Measurements from ENCODE around the gene DHX16.

- TF ChIP-seq POLR2A (IDR thresholded peaks at IDR 0.05; ENCODE audit: low read depth, low read length) (no peak), CTCF (conservative IDR thresholded peaks at IDR 0.05; ENCODE audit: low read depth, low read length) (no peak), MAFK (IDR thresholded peaks at IDR 0.05; ENCODE audit: low read depth, low read length) (no peak), SMC3 (IDR thresholded peaks at IDR 0.05; ENCODE audit: low read depth, low read length) (no peak), CEBPB (IDR thresholded peaks at IDR 0.05; ENCODE audit: low read depth, low read length) (no peak), RCOR1 (IDR thresholded peaks at IDR 0.05; ENCODE audit: insufficient replicate concordance, low read length) (no peak), ELK1 (IDR thresholded peaks at IDR 0.05; ENCODE audit: borderline replicate concordance, low read depth, low read length) (no peak), RFX5 (IDR thresholded peaks at IDR 0.05; ENCODE audit: low read depth, low read length) (no peak), MAZ (IDR thresholded peaks at IDR 0.05; ENCODE audit: borderline replicate concordance, low read depth, low read length) (no peak), BHLHE40 (IDR thresholded peaks at IDR 0.05; ENCODE audit: low read depth, low read length) (no peak), MXI1 (IDR thresholded peaks at IDR 0.05; ENCODE audit: borderline replicate concordance, low read depth, low read length) (no peak), RAD21 (IDR thresholded peaks at IDR 0.05; ENCODE audit: low read length) (no peak), NFE2L2 (IDR thresholded peaks at IDR 0.05; ENCODE audit: low read depth, low read length) (no peak), USF2 (IDR thresholded peaks at IDR 0.05; ENCODE audit: low read depth, low read length) (no peak)
Measured at GRCh38 chr6:30645989-30646388, 26.8 kb downstream of the DHX16 start.

Measured in IMR-90 (cell line).